ENCODE data around the gene CCDC91. TPM values are rescaled to one million over a fixed set of nuclear protein-coding genes. Genes with fewer than 3 reads are reported as not detected.

The CCDC91 gene
- polyA plus RNA-seq, 3 donors: 6.3 to 18.1 (median 15.6) TPM

DNA sequence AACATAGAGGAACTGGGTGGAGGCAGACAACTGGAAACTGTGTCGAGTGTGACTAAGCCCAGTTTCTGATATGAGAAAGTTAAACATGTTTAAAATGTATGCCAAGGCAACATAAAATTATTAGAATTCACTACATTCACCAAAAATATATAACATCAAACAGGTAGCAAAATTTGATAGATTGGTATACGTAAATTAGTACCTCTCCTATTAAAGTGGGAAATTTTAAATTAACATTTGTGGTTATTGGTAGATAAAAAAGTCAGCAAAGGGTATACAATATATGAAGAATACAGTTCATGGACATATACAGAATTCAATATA, 53.0 kb downstream of the CCDC91 start:
- WGBS (ENCODE audit: insufficient coverage): no CpG with 5 or more reads among the region's 2 CpGs
- no peak overlapping the region for H3K9ac ChIP-seq (ENCODE audit: insufficient read depth, low read length, poor library complexity, severe bottlenecking)
- H3K9me3 ChIP-seq (replicated peaks in 1 of 2; ENCODE audit: control insufficient read depth in 1 of 2, insufficient read depth in 1 of 2, low read length in 2 of 2): no peaks in the 10 kb centered on the region
- H3K27me3 ChIP-seq (ENCODE audit: control insufficient read depth in 2 of 2, insufficient read depth in 2 of 2, low read length in 2 of 2): no peaks in the 10 kb centered on the region
- H3K9me3 Mint-ChIP-seq: peaks cover 0 to 7% (median 3%) of the 10 kb centered on the region in 7 donors
- no peaks in the 10 kb centered on the region for H3K36me3 Mint-ChIP-seq
- H3K4me3 ChIP-seq (replicated peaks in 1 of 3; ENCODE audit: low read depth in 2 of 3, low read length in 3 of 3): no peak overlapping the region
- no peak overlapping the region for H3K4me3 Mint-ChIP-seq
- intact Hi-C loops (cut with micrococcal nuclease): no loop called here
- TF ChIP-seq, protein P1, sequence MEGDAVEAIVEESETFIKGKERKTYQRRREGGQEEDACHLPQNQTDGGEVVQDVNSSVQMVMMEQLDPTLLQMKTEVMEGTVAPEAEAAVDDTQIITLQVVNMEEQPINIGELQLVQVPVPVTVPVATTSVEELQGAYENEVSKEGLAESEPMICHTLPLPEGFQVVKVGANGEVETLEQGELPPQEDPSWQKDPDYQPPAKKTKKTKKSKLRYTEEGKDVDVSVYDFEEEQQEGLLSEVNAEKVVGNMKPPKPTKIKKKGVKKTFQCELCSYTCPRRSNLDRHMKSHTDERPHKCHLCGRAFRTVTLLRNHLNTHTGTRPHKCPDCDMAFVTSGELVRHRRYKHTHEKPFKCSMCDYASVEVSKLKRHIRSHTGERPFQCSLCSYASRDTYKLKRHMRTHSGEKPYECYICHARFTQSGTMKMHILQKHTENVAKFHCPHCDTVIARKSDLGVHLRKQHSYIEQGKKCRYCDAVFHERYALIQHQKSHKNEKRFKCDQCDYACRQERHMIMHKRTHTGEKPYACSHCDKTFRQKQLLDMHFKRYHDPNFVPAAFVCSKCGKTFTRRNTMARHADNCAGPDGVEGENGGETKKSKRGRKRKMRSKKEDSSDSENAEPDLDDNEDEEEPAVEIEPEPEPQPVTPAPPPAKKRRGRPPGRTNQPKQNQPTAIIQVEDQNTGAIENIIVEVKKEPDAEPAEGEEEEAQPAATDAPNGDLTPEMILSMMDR (IDR thresholded peaks at IDR 0.05): no peak
- H3K4me1 Mint-ChIP-seq: peaks cover 9% of the 10 kb centered on the region
- no peak for DNase-seq
- no peak overlapping the region for H3K27ac Mint-ChIP-seq
- H3K27ac ChIP-seq (ENCODE audit: low read depth in 1 of 2, low read length in 2 of 2): no peak overlapping the region
- no peaks in the 10 kb centered on the region for H3K36me3 ChIP-seq (replicated peaks in 1 of 2; ENCODE audit: control insufficient read depth in 1 of 2, insufficient read depth in 2 of 2, low read length in 2 of 2)
- no peak overlapping the region for H3K4me2 ChIP-seq (replicated peaks; ENCODE audit: extremely low read depth, low read length, poor library complexity, severe bottlenecking)
- H2AFZ ChIP-seq (ENCODE audit: insufficient read depth, low read depth, low read length, poor library complexity, severe bottlenecking): no peak overlapping the region
- no peaks in the 10 kb centered on the region for H3K79me2 ChIP-seq (ENCODE audit: insufficient read depth, low read length)
- no peaks in the 10 kb centered on the region for H3K4me1 ChIP-seq (ENCODE audit: control insufficient read depth in 1 of 2, insufficient read depth in 2 of 2, low read length in 2 of 2)
- no peaks in the 10 kb centered on the region for H3K27me3 Mint-ChIP-seq (ENCODE audit: low read depth in 3 of 3)
- peaks cover 4% of the 10 kb centered on the region for H4K20me1 ChIP-seq (ENCODE audit: insufficient read depth, low read length)

DNA sequence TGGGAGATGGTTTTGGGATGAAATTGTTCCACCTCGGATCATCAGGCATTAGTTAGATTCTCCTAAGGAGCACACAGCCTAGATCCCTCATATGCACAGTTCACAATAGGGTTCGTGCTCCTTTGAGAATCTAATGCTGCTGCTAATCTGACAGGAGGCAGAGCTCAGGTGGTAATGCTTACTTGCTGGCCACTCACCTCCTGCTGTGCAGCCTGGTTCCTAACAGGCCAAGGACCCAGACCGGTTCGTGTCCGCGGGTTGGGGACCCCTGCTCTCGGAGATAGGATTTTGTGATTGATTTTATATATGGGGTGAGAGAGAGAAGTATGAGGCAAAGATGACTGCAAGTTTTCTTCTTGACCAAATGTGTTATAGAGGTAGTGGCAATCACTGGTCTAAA, 57.5 kb downstream of the CCDC91 start:
- no peak overlapping the region for H2AFZ ChIP-seq (ENCODE audit: insufficient read depth, low read depth, low read length, poor library complexity, severe bottlenecking)
- no peaks in the 10 kb centered on the region for H4K20me1 ChIP-seq (ENCODE audit: insufficient read depth, low read length)
- Mint-ChIP-seq H3K27me3 (ENCODE audit: low read depth in 3 of 3) (no peaks in the 10 kb centered on the region), H3K9me3 (peaks cover 0 to 2% (median 0%) of the 10 kb centered on the region in 7 donors), H3K4me1 (peaks cover 12% of the 10 kb centered on the region), H3K27ac (no peak overlapping the region), H3K36me3 (no peaks in the 10 kb centered on the region), H3K4me3 (no peak overlapping the region)
- H3K27ac ChIP-seq (ENCODE audit: low read depth in 1 of 2, low read length in 2 of 2): no peak overlapping the region
- H3K4me3 ChIP-seq (replicated peaks in 1 of 3; ENCODE audit: low read depth in 2 of 3, low read length in 3 of 3): no peak overlapping the region
- H3K4me2 ChIP-seq (replicated peaks; ENCODE audit: extremely low read depth, low read length, poor library complexity, severe bottlenecking): no peak overlapping the region
- no peaks in the 10 kb centered on the region for H3K79me2 ChIP-seq (ENCODE audit: insufficient read depth, low read length)
- H3K27me3 ChIP-seq (ENCODE audit: control insufficient read depth in 2 of 2, insufficient read depth in 2 of 2, low read length in 2 of 2): no peaks in the 10 kb centered on the region
- no peak overlapping the region for H3K9ac ChIP-seq (ENCODE audit: insufficient read depth, low read length, poor library complexity, severe bottlenecking)
- no peak for DNase-seq
- H3K9me3 ChIP-seq (replicated peaks in 1 of 2; ENCODE audit: control insufficient read depth in 1 of 2, insufficient read depth in 1 of 2, low read length in 2 of 2): no peaks in the 10 kb centered on the region
- no peaks in the 10 kb centered on the region for H3K4me1 ChIP-seq (ENCODE audit: control insufficient read depth in 1 of 2, insufficient read depth in 2 of 2, low read length in 2 of 2)
- WGBS (ENCODE audit: insufficient coverage): 97% methylated on average over 3 of the region's 7 CpGs
- TF ChIP-seq, protein P1 (IDR thresholded peaks at IDR 0.05): no peak
- H3K36me3 ChIP-seq (replicated peaks in 1 of 2; ENCODE audit: control insufficient read depth in 1 of 2, insufficient read depth in 2 of 2, low read length in 2 of 2): no peaks in the 10 kb centered on the region
- intact Hi-C loops (cut with micrococcal nuclease): no loop called here

Measured in CD14-positive monocyte (primary cell).